Activated CD8-positive, alpha-beta memory T cell treated with anti-CD3 and anti-CD28 coated beads, Interleukin-2, amount 50 U/mL, for 48 hours (primary cell): ENCODE results near the gene IPO5.

Experiments
- DNase-seq: peaks from one replicate; pipeline ENCODE4 v3.0.0-alpha.2; 2020

The IPO5 gene

DNA sequence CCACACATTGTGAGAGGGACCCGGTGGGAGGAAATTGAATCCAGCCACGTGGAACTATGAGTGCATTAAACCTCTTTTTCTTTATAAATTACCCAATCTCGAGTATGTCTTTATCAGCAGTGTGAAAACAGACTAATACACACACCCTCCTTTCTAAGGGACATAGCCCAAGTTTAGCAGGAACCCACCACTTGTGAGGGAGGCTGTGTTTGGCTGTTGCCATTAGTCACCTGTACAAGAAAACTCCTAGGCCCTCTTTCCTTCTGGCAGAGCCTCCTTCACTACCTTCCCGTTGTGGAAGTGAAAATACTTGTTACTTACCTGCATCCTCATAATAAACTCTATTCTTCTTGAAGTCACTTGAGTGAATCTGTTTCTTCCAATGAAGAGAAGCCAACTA is 113.2 kb downstream of the IPO5 start:
- no peak for DNase-seq

DNA sequence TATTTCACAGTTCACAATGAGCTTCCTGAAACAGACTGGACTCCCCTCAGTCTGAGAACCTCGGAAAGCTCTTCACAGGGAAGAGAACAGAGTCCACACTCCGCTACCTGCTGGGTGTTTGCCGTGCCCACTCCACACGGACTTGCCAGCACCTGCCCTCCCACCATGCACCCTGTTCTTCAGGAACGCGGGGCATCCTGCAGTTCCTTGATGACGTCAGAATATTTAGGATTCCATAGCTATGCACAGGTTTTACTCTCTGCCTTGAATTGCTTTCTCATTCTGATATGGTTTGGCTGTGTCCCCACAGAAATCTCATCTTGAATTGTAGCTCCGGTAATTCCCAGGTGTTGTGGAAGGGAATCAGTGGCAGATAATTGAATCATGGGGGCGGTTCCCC is 115.0 kb downstream of the IPO5 start:
- no peak for DNase-seq

DNA sequence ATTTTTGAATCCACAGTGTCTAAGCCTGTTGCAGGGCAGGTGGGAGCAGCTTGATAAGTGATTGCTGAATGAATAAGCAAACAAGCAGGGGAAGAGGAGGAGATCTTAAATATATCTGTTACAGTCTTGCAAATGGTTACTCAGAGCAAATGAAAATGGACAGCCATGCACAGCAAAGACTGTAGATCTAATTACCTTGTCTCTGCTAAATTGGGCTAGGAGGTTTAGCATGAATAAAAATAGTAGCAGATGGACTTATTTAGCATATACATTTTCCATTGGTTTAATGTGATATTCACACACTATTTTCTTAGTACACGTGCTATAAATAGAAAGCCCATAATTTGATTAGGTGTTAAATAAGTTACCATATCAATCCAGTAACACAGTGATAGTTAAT is 116.5 kb downstream of the IPO5 start:
- DNase-seq: no peak

DNA sequence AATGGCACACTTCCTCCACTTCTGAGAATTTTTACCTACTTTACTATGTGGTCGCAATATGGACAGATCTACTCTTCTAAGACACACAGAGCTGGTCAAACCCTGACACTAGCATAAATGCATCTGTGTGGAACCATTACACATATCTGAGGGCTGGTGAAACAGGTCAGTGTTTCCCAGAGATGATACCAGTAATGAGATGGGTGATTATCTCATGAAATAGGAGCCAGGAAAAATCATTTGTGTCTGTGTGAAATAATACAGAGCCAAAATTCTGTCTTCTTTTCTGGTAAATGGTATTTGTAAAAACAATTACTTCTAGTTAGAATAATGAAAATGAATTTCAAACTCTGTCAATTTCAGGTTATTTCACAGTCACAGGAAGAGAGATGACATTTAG is 117.8 kb downstream of the IPO5 start:
- DNase-seq: no peak

DNA sequence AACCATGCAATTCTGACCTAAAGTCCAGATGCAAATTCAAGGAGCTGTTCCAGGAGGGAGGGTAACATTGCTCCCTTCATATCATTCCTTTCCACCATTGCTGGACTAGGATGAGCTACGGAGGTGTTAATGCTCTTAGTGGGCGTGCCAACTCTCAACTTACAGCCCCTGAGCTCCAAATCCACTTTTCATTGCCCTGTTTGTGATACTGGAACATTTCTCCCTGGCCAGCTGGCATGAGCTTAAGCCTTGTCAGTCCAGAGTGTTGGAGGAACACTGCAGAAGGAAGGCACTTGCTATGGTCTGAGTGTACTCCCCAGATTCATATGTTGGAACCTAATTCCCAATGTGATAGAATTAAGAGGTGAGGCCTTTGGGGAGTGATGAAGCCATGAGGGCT is 119.0 kb downstream of the IPO5 start:
- no peak for DNase-seq
